Adipocyte (in vitro differentiated cells): Measurements from ENCODE around the gene ARID5A.
"Not testable (repeated sequence)": the region's sequence is repeated elsewhere in the genome, so short reads cannot be mapped to it uniquely, and the experiment has no call there.

Source experiments
- DNase-seq: peaks from one replicate; pipeline ENCODE4 v3.0.0-alpha.2; 2015; ENCODE audit warnings: low read depth
- H3K27me3 ChIP-seq: replicated peaks from 2 replicates; pipeline ENCODE4 v1.7.0; 2013; ENCODE audit warnings: mild to moderate bottlenecking, low read length, moderate library complexity; ENCODE audit not compliant: control insufficient read depth, insufficient read depth
- H3K36me3 ChIP-seq: 2 replicates; pipeline ENCODE4 v1.7.0; 2013; ENCODE audit warnings: low read length, mild to moderate bottlenecking, moderate library complexity; ENCODE audit not compliant: control insufficient read depth, insufficient read depth, severe bottlenecking
- H3K4me1 ChIP-seq: 2 replicates; pipeline ENCODE4 v1.7.0; 2013; ENCODE audit warnings: mild to moderate bottlenecking, low read length, moderate library complexity; ENCODE audit not compliant: control insufficient read depth, insufficient read depth
- H3K4me3 ChIP-seq: 2 replicates; pipeline ENCODE4 v1.7.0; 2013; ENCODE audit warnings: mild to moderate bottlenecking, low read length, moderate library complexity
- H3K9ac ChIP-seq: 2 replicates; pipeline ENCODE4 v1.7.0; 2013; ENCODE audit warnings: mild to moderate bottlenecking, low read length, moderate library complexity
- H3K9me3 ChIP-seq: 2 replicates; pipeline ENCODE4 v1.7.0; 2013; ENCODE audit warnings: mild to moderate bottlenecking, low read length, moderate library complexity; ENCODE audit not compliant: control insufficient read depth

ARID5A gene

GRCh38 chr2:96547731-96548171 lies 11.2 kb downstream of the ARID5A start:
- Histone ChIP-seq H3K27me3 (no peaks in the 10 kb centered on the region), H3K4me3 (no peak overlapping the region), H3K9me3 (no peaks in the 10 kb centered on the region), H3K4me1 (peaks cover 3% of the 10 kb centered on the region), H3K9ac (no peak overlapping the region), H3K36me3 (peaks cover 22% of the 10 kb centered on the region)
- DNase-seq: peak; percentile 75

GRCh38 chr2:96548558-96549465 lies 12.3 kb downstream of the ARID5A start:
- H3K27me3 ChIP-seq: no peaks in the 10 kb centered on the region
- no peaks in the 10 kb centered on the region for H3K9me3 ChIP-seq
- no peak for DNase-seq
- H3K4me1 ChIP-seq: peaks cover 3% of the 10 kb centered on the region
- H3K36me3 ChIP-seq: peaks cover 22% of the 10 kb centered on the region
- no peak overlapping the region for H3K9ac ChIP-seq
- H3K4me3 ChIP-seq: no peak overlapping the region

DNA sequence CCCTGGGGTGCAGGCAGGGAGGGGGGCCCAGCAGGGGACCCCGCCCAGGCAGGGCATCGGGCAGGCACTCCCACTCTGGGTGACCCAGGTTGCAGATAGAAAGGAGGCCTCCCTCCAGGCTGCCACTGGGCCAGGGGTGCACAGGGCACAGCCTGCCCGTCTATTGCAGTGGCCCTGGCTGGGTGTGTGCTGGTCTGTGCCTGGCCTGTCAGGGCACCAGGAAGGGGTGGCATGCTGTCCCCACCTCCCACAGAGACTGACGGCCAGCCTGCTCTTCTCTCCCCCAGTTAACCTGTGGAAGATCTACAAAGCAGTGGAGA lies 12.9 kb downstream of the ARID5A start:
- DNase-seq: no peak
- H3K4me3 ChIP-seq: no peak overlapping the region
- H3K36me3 ChIP-seq: peaks cover 22% of the 10 kb centered on the region

DNA sequence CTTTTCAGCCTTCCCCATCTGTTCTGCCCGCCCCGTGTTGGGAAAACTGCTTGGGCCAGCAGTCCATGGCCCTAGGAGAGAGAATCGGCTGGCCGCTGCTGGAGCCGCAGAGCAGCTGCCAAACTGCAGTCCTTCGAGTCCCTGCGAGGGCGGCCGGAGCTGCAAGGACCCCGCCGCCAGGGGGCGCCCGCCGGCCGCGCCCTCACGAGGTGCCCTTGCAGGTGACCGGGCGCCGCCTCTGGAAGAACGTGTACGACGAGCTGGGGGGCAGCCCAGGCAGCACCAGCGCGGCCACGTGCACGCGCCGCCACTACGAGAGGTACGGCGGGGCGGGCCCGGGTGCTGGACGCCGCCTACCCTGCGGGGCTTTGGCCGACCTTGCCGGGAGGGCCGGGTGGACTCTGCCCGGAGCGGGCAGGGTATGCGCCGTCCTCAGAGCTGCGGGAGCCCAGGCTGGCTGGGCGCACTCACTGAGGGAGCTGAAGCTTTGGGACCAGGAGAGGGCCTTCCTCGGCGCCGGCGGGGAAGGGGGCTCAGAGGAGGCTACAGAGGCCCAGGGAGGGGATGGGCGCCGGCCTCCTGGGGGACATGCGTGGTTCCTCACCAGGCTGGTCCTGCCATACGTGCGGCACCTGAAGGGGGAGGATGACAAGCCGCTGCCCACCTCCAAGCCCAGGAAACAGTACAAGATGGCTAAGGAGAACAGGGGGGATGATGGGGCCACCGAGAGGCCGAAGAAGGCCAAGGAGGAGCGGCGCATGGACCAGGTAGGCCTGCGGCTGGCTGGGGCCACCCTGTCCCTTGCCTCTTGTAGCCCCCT lies 13.6 kb downstream of the ARID5A start:
- Histone ChIP-seq H3K9ac (no peak overlapping the region), H3K27me3 (no peaks in the 10 kb centered on the region), H3K9me3 (no peaks in the 10 kb centered on the region), H3K4me3 (no peak overlapping the region), H3K36me3 (peaks cover 22% of the 10 kb centered on the region), H3K4me1 (peaks cover 3% of the 10 kb centered on the region)
- no peak for DNase-seq

More for the DNA sequence above, 12.9 kb downstream of the ARID5A start:
- no peaks in the 10 kb centered on the region for H3K9me3 ChIP-seq
- H3K4me1 ChIP-seq: peaks cover 3% of the 10 kb centered on the region
- H3K27me3 ChIP-seq: no peaks in the 10 kb centered on the region
- H3K9ac ChIP-seq: no peak overlapping the region

DNA sequence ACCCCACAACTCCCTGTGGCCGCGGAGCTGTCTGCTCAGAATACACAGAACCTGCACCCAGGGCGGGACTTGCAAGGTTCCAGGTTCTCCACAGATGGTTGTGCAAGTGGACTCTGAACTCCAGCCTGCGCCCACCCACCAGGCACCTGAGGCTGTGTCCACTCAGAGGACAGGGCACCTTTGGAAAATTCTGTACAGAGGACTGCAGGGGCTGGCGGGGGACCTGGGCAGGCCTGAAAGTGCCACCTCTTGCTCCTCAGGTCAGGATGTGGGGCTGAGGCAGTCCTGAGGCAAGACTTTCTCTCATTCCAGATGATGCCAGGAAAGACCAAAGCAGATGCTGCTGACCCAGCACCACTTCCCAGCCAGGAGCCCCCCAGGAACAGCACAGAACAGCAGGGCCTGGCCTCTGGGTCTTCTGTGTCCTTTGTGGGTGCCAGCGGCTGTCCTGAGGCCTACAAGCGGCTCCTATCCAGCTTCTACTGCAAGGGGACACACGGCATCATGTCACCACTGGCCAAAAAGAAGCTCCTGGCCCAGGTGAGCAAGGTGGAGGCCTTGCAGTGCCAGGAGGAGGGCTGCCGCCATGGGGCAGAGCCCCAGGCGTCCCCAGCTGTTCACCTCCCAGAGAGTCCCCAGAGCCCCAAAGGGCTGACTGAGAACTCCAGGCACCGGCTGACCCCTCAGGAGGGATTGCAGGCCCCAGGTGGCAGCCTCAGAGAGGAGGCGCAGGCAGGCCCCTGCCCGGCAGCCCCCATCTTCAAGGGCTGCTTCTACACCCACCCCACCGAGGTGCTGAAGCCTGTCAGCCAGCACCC lies 14.4 kb downstream of the ARID5A start:
- Histone ChIP-seq H3K9ac (no peak overlapping the region), H3K9me3 (no peaks in the 10 kb centered on the region), H3K4me3 (no peak overlapping the region), H3K36me3 (peaks cover 22% of the 10 kb centered on the region), H3K27me3 (no peaks in the 10 kb centered on the region), H3K4me1 (peaks cover 3% of the 10 kb centered on the region)
- no peak for DNase-seq

DNA sequence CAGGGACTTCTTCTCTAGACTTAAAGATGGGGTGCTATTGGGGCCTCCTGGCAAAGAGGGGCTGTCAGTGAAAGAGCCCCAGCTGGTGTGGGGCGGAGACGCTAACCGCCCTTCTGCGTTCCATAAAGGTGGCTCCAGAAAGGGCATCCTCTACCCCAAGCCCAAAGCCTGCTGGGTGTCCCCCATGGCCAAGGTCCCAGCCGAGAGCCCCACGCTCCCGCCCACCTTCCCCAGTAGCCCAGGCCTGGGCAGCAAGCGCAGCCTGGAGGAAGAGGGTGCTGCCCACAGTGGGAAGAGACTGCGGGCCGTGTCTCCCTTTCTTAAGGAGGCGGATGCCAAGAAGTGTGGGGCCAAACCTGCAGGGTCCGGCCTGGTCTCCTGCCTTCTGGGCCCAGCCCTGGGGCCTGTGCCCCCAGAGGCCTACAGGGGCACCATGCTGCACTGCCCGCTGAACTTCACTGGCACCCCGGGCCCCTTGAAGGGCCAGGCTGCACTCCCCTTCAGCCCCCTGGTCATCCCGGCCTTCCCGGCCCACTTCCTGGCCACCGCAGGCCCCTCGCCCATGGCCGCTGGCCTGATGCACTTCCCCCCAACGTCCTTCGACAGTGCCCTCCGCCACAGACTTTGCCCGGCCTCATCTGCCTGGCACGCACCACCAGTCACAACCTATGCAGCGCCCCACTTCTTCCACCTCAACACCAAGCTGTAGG lies 15.2 kb downstream of the ARID5A start:
- H3K4me1 ChIP-seq: peaks cover 3% of the 10 kb centered on the region

DNA sequence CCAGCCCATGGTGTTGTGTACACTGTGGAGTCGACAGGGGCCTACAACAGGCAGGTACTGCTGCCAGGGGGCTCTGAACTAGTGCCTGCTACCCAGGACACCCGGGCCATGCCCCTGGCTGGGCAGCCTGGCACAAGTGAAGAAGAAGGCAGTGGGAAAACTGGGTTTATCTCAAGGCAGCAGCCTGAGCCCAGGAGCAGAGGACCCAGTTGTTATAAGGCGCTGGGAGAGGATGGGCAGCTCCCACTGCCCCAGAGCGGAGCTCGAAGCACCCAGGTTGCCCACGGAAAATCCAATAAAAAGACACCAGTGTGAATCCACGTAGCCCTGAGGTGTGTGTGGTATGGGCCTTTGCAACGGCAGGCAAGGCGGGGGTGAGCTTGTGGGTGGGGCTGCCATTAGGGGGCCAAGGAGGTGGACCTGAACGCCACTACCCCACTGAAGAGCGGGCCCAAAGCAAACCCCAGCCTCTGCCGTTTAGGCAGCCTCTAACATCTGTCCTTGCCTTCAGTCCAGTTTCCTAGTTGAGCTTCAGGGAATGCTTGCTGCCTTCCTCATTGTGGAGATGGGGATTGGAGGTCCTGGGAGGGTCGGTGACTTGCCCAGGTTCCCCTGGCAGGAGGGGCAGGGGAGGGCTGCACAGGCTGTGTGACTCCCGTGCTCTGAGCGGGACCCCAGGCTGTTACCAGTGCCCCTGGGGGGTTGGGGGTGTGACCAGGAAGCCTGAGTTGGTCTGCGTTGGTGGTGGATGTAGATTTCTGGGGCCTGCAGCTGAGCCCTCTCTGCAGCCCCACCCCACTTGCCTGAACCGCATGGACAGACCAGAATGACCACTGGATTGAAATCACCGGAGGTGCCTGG lies 16.0 kb downstream of the ARID5A start:
- H3K9me3 ChIP-seq: no peaks in the 10 kb centered on the region
- no peak for DNase-seq
- no peak overlapping the region for H3K9ac ChIP-seq
- no peaks in the 10 kb centered on the region for H3K27me3 ChIP-seq
- H3K36me3 ChIP-seq: peaks cover 22% of the 10 kb centered on the region
- H3K4me1 ChIP-seq: peaks cover 3% of the 10 kb centered on the region
- no peak overlapping the region for H3K4me3 ChIP-seq

More for the DNA sequence above, 15.2 kb downstream of the ARID5A start:
- H3K9ac ChIP-seq: no peak overlapping the region
- peaks cover 22% of the 10 kb centered on the region for H3K36me3 ChIP-seq
- no peaks in the 10 kb centered on the region for H3K27me3 ChIP-seq
- H3K4me3 ChIP-seq: no peak overlapping the region
- DNase-seq: no peak
- H3K9me3 ChIP-seq: no peaks in the 10 kb centered on the region

DNA sequence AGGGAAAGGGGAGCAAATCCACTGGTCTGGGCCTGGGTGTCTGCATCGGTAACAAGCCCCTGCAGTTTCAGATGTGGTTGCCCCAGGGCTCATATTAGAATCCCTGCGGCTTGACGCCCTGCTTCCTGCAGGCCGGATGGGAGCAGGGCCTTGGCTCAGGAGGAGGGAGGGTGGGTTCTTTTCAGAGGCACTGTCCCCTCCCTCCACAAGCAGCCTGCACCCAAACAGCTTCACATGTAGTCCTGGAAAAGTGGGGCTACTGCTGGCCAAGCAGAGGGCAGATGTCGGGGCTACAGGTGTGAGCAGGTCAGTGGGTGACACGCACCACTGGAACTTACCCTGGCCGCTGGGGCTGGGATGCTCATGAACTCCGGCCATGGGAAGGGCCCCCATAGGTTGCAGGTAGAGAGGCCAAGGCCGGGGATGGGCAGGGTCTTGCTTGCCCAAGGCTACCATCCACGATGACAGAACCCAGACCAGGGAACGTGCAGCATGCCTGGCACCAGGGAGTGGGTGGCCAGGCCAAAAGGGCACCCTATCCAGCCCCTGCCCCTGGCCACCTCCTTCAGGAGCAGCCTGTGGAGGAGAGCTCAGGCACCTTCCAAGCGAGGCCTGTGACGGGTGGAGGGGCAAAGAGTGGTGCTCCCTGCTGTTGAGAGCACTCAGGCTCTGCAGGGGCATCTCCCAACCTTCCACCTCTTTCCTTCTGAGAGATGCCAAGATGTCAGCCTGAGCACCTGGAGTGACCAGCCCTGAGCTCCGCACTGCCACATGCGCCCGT lies 16.8 kb downstream of the ARID5A start:
- DNase-seq: no peak
- Histone ChIP-seq H3K27me3 (no peaks in the 10 kb centered on the region), H3K36me3 (peaks cover 22% of the 10 kb centered on the region), H3K4me3 (no peak overlapping the region), H3K9ac (no peak overlapping the region), H3K4me1 (peaks cover 3% of the 10 kb centered on the region), H3K9me3 (no peaks in the 10 kb centered on the region)

DNA sequence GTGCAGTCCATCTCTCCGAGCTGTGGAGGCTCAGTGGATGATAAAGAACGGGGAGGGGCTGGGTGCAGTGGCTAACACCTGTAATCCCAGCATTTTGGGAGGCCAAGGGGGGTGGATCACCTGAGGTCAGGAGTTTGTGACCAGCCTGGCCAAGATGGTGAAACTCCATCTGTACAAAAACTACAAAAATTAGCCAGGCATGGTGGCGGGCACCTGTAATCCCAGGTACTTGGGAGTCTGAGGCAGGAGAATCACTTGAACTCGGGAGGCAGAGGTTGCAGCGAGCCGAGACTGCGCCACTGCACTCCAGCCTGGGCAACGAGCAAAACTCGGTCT lies 17.4 kb downstream of the ARID5A start:
- H3K9me3 ChIP-seq, H3K4me3 ChIP-seq, H3K4me1 ChIP-seq, H3K27me3 ChIP-seq, H3K9ac ChIP-seq, DNase-seq: not testable (repeated sequence)
- peaks cover 20% of the 10 kb centered on the region for H3K36me3 ChIP-seq
